Stimulated activated naive CD8-positive, alpha-beta T cell treated with anti-CD3 and anti-CD28 coated beads, Interleukin-15, amount 100 ng/mL, for 72 hours (primary cell): ENCODE measurements around the gene PADI2.

Source experiments
- ATAC-seq: fragments of 150-1000 bp; cut with Tn5 transposase; 2 replicates; pipeline ENCODE4 v1.10.0; 2021; ENCODE audit warnings: mild to moderate bottlenecking, moderate library complexity
- DNase-seq, 2 donors: peaks; one replicate each; pipeline ENCODE4 v3.0.0; 2021 to 2022
- H3K27ac Mint-ChIP-seq, 2 donors: one replicate each; pipeline ENCODE4 v1.8.0; 2022; ENCODE audit warnings: mild to moderate bottlenecking in 2 of 2, mixed read lengths in 2 of 2, moderate library complexity in 2 of 2
- H3K27me3 Mint-ChIP-seq: one replicate; pipeline ENCODE4 v1.8.0; 2022; ENCODE audit warnings: mixed read lengths
- H3K4me1 Mint-ChIP-seq: one replicate; pipeline ENCODE4 v1.8.0; 2022; ENCODE audit warnings: mild to moderate bottlenecking, mixed read lengths
- H3K4me3 Mint-ChIP-seq, 2 donors: one replicate each; pipeline ENCODE4 v1.8.0; 2022; ENCODE audit warnings: mild to moderate bottlenecking in 2 of 2, mixed read lengths in 2 of 2, moderate library complexity in 1 of 2
- H3K9me3 Mint-ChIP-seq, 2 donors: one replicate each; pipeline ENCODE4 v1.8.0; 2022; ENCODE audit warnings: mixed read lengths in 2 of 2

PADI2 gene

DNA sequence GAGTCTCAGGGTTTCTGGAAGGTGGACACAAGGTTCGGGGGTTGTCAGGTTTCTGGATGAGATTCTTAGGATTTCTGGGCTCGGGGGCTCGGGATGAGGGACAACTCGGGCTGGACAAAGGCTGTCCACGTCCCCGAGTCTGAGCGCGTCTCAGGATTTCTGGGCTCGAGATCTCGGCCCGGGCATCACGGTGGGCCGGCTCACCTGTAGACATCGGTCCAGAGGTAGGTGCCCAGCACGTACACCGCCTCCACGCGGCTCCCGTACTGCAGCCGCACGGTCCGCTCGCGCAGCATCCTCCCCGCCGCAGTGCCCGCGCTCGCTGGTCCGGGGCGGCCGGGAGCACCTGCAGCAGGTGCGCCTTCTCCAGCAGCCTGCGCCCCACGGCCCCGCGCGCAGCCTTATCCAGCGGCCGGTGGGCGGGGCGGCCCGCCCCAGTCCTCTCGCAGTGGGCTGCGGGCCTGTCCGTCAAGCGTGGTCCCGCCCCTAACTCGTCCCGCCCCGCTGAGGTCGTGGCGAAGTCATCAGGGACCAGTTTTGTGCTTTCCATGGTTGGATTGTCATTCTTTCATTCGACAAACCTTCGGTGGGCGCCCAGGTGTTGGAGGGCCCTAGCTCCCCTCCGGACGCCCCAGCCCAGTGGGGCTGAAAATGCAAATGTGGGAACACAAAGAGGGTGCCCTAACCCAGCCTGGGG lies at the start of gene PADI2:
Gene PADI2, minus strand, starts transcription at position 376 of the 697 bp plus-strand sequence. Its CDS starts 80 bp downstream, at position 296.
- DNase-seq: peak; percentile 33 to 38
- H3K4me3 Mint-ChIP-seq: peak within 1 kb of the TSS; percentile 55 to 71
- peak; percentile 89 for ATAC-seq
- peak within 1 kb of the TSS in 1 of 2 donors; percentile 20 for H3K27ac Mint-ChIP-seq
- peaks cover 23% of the 10 kb centered on the region for H3K4me1 Mint-ChIP-seq
- H3K9me3 Mint-ChIP-seq: no peaks in the 10 kb centered on the region
- H3K27me3 Mint-ChIP-seq: peaks cover 78% of the 10 kb centered on the region

DNA sequence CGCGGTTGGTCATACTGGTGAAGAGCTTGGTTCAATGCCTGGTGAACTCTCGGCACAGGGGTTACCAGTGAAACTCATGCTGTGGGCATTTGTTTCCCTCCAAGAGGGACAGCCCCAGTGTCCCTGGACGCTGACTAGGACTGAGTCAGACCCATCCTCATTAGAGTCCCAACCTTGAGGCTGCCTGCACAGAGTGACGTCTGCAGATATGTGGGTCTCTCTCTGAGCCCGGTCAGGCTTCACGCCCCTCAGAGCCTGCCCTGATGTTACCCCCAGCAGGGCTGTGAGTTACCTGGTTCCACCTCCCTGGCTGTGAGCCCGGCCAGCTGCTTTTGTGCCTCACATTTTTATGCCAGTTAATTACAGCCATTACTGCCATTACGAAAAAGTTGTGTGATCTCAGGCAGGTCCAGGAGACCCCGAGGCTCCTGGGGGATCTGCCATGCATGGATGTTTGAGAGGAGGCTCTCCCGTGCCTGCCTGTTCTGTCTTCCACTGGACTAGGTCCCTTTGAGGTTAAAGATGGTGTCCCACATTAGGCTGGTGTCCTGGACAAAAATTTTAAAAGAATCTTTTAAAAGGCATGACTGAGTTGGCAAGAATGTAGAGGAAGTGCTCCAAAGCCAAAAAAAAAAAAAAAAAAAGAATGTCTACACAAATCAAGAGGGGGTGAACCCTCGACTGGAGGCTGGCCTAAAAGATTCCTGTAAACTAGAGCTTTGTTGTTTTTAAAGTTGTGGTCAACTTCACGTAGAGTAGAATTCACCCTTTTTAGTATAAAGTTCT lies 49.0 kb upstream of the PADI2 start:
- Mint-ChIP-seq H3K27ac (no peak overlapping the region), H3K9me3 (no peaks in the 10 kb centered on the region), H3K27me3 (peaks cover 22% of the 10 kb centered on the region), H3K4me3 (no peak overlapping the region), H3K4me1 (no peaks in the 10 kb centered on the region)
- DNase-seq: no peak
- ATAC-seq: no peak

DNA sequence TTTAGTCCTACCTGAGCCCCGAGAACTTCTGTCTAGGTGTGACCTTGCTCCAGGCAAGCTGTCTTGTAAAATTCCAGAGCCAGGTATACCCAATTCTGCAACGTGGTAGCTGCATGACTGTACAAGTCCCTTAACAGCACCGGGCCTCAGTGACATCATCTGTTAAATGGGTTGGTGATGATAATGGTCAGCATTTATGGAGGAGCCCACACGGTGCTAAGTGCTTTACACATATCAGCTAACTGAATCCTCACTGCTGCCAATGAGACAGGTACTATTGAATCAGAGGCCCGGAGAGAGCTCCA lies 48.5 kb upstream of the PADI2 start:
- H3K4me3 Mint-ChIP-seq: no peak overlapping the region
- H3K27ac Mint-ChIP-seq: no peak overlapping the region
- peaks cover 22% of the 10 kb centered on the region for H3K27me3 Mint-ChIP-seq
- ATAC-seq (no peak), DNase-seq (no peak)
- H3K9me3 Mint-ChIP-seq: no peaks in the 10 kb centered on the region
- no peaks in the 10 kb centered on the region for H3K4me1 Mint-ChIP-seq

DNA sequence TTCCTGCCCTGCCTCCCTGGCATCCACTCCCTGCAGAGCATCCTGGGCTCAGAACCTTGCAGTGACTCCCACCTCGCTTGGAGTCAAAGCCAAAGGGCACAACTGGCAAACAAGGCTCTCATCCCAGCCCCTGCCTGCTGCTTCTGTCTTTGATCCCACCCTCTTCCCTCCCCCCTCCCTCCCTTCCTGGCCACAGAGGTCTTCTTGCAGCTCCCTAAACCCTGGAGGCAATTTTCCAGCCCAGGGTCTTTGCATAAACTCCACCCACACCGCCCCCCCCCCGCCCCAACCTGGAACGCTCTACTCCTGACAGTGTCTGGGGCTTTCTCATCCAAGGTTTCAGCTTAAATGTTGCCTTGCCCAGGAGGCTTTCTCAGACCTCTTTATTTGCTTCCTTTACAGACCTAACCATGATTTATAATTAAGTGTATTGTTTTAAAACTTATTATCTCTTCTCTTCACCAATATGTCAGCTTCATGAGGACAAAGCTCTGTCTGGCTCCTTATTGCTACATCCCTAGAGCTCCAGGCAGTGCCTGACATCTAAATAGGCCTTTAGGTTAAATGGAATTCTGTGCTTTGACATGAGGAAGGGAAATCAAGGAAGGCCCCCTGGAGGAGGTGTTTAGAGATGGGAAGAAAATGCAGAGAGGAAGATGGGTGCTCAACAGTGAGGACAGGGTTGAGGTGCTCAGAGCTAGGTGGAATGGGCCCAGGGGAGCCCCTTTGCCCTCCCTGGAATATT lies 48.0 kb upstream of the PADI2 start:
- no peak overlapping the region for H3K4me3 Mint-ChIP-seq
- no peaks in the 10 kb centered on the region for H3K4me1 Mint-ChIP-seq
- DNase-seq (no peak), ATAC-seq (no peak)
- peaks cover 22% of the 10 kb centered on the region for H3K27me3 Mint-ChIP-seq
- no peaks in the 10 kb centered on the region for H3K9me3 Mint-ChIP-seq
- no peak overlapping the region for H3K27ac Mint-ChIP-seq

DNA sequence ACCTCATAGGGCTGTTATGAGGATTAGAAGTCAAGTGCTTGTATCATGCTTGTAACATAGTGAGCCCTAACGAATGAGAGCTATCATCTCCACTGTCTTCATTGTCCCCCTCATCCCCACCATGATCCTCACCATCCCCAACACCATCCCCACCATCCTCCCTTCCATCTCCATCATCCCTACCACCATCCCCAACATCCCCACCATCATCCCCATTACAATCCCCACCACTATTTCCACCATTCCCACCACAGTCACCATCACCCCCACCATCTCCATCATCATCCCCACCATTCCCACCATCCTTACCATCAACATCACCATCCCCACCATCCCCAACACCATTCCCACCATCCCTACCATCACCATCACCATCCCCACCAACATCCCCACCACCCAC lies 46.6 kb upstream of the PADI2 start:
- DNase-seq: no peak
- ATAC-seq: no peak
- Mint-ChIP-seq H3K4me3 (no peak overlapping the region), H3K27ac (no peak overlapping the region), H3K9me3 (no peaks in the 10 kb centered on the region), H3K4me1 (no peaks in the 10 kb centered on the region), H3K27me3 (peaks cover 22% of the 10 kb centered on the region)

DNA sequence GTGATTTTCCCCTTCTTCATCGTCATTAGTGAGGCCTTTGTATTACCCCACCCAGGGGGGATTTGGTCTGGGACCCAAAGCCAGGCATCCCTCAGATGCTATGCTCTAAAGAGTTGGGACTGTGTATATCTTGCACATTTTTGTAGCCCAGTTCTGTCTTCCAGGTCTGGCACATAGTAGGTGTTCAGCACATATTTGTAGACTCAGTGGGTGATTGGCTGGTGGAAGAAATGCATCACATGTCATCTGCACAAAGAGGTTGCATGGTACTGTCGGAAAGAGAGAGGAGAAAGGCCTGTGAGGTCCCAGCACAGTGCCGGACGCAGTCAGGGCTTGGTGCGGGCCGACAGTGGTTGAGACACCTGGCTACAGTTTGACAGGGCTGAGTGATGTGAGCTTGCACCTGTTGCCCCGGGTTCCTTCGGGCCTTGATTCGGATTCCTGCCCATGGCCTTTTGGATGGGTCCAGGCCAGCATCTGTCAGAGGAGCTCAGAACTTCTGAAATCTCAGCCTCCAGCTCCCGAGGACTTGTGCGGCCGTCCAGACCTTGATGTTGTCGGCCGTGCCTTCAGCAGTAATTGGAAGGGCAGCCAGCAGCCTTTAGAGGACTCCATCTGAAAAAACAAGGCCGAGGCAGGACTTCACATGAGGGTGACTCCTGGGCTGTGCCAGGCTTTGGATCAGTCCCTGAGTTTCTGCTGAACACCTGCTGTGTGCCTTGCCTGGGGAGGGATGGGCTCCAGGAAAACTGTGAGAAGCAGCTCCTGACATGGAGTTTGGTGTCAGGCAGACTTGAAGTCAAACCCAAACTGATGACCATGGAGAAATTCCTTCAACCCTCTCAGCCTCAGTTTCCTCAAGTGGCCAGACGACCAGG lies 44.8 kb upstream of the PADI2 start:
- ATAC-seq (no peak), DNase-seq (no peak)
- H3K27ac Mint-ChIP-seq: no peak overlapping the region
- no peak overlapping the region for H3K4me3 Mint-ChIP-seq
- H3K27me3 Mint-ChIP-seq: peaks cover 22% of the 10 kb centered on the region
- H3K9me3 Mint-ChIP-seq: no peaks in the 10 kb centered on the region
- H3K4me1 Mint-ChIP-seq: no peaks in the 10 kb centered on the region

DNA sequence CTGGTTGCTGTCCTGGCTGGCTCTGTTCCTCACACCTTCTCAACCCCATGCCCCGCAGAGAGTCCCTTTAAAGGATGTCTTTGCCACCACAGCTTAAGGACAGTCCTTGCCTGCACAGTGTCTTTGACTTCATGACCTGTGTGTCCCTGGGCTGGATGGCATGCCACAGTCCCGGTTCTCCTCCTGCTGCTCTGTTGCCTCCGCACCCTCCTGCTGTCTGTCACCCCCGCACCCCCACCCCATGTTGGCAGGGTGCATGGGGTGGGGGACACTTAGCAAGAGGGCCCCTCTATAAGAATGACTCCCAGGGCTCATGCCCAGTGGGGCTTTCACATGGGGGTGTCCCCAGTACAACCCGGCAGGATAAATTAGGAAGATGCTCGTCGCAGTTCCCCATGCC lies 44.1 kb upstream of the PADI2 start:
- Mint-ChIP-seq H3K4me3 (no peak overlapping the region), H3K9me3 (no peaks in the 10 kb centered on the region), H3K27me3 (peaks cover 22% of the 10 kb centered on the region), H3K4me1 (no peaks in the 10 kb centered on the region), H3K27ac (no peak overlapping the region)
- no peak for ATAC-seq
- DNase-seq: no peak

DNA sequence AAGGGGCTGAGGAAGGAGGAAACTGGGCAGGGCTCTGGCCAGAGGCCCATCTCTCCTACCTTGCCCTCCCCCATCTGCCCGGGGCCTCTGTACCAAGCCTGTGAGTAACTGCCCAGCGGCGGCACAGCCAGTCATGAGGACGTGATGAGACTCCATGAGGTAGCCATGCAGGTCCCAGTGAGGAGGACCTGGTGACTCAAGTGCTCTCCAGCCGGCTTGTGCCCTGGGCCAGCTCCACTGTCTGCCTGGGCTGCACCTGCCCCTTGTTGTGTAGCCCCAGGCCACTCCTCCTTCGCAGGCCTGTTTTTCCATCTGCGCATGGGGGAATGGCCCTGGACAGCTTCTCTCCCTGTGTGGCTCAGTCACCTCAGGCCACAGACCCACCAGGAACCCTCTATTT lies 43.7 kb upstream of the PADI2 start:
- DNase-seq (no peak), ATAC-seq (no peak)
- Mint-ChIP-seq H3K4me1 (no peaks in the 10 kb centered on the region), H3K27ac (no peak overlapping the region), H3K4me3 (no peak overlapping the region), H3K27me3 (peaks cover 22% of the 10 kb centered on the region), H3K9me3 (no peaks in the 10 kb centered on the region)

DNA sequence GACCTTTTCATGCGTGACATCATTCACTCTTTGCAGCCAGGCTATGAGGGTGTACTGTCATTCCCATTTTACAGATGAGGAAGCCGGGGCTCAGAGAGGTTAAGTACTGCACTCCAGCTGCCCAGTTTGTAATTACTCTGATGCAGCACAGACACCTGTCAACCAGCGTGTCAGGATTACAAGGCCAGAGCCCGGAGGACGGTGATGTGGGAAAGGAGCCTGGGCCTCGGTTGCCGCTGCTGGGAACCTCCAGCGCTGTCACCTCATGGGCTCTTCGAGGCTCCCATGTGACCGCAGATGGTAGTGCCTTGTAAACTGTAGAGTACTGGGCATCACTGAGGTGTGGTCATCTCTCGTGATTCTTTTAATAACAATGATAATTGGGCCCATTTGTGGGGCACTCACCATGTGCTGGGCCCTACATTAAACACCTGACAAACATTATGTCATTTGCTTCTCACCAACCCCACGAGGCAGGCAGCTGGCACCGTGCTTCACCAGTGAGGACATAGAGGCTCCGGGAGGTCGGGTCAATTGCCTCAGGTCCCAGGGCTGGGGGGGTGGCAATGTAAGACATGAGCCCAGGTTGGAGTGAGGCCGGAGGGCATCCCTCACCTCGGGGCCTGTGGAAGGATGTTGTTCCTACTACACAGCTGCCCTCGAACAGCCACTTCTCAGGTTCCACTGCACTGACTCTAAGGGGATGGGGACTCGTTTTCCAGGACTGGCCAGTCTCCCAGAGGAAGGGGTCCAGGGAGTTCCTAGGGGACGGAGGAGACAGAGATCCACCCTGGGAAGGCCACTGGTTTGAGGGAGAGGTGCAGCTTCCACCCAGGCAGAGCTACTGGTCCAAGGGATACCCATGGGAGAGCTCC lies 42.9 kb upstream of the PADI2 start:
- H3K27me3 Mint-ChIP-seq: peaks cover 22% of the 10 kb centered on the region
- H3K4me3 Mint-ChIP-seq: no peak overlapping the region
- peak overlapping the region in 1 of 2 donors; percentile 52 for H3K27ac Mint-ChIP-seq
- H3K9me3 Mint-ChIP-seq: no peaks in the 10 kb centered on the region
- no peak for ATAC-seq
- no peaks in the 10 kb centered on the region for H3K4me1 Mint-ChIP-seq
- DNase-seq: no peak

DNA sequence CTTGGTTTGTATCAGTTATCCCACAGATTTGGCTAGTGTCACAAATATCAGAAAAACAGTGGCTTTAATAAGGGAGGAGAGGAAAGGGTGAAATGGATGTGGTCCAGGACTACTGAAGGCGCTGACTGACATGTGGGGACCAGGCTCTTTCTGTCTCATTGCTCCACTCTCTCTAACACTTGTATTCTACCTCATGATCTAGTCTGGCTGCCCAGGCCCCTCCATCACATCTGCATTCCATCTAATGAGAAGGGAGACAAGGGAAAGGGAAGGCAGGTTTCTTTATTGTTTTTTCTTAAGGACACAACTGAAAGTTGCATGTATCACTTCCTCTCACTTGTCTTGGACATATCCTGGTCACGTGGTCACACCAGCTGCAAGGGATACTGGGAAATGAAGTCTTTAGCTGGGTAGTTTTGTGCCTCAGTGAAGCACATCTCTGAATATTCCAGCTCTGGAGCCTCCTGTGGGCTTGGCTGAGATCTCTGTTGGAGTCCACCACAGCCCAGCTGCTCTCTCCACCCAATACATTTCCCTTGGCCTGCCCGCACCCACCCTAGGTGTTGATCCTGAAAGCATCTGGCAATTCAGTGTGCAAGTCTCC lies 42.0 kb upstream of the PADI2 start:
- peaks cover 6 to 8% of the 10 kb centered on the region in 2 donors for H3K9me3 Mint-ChIP-seq
- ATAC-seq: no peak
- H3K4me1 Mint-ChIP-seq: no peaks in the 10 kb centered on the region

DNA sequence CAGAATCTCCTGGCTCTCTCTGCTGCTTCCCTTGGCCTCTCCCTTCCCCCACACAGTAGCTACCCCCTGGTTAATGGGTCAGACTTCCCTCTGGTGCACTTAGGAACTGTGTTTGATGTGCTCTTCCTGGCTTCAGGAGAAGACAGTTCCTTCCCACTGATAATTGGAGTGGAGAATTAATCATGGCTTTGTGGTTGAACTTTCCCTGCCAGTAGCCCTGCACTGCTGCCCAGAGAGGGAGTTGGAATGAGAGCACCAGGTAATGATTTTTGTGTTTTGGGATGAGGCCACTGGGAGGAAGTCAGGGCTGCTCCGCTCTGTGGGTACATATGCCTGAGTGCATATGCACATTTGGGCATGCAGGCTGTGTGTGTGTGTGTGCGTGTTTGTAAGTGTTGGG lies 39.7 kb upstream of the PADI2 start:
- ATAC-seq (no peak), DNase-seq (no peak)
- Mint-ChIP-seq H3K9me3 (peaks cover 26 to 31% of the 10 kb centered on the region in 2 donors), H3K4me3 (no peak overlapping the region), H3K4me1 (no peaks in the 10 kb centered on the region), H3K27me3 (peaks cover 18% of the 10 kb centered on the region), H3K27ac (no peak overlapping the region)

More for the DNA sequence above, 42.0 kb upstream of the PADI2 start:
- no peak for DNase-seq
- H3K27me3 Mint-ChIP-seq: peaks cover 26% of the 10 kb centered on the region
- no peak overlapping the region for H3K4me3 Mint-ChIP-seq
- H3K27ac Mint-ChIP-seq: no peak overlapping the region

DNA sequence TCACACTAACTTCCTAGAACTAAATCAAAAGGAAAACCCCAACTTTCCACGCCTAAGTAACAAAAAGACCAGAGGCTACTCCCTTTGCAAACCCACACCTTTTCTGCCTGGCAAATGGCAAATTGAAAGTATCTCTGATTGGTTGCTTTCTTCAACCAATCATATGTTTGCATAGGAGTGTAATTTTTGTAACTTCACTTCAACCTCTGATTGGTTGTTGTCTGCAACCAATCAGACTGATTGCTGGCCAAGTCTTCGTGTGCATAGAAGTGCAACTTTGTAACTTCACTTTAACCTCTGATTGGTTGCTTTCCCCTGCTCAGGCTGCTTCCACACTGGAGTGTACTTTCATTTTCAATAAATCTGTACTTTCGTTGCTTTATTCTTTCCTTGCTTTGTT lies 36.9 kb upstream of the PADI2 start:
- ATAC-seq: no peak
- no peak overlapping the region for H3K4me3 Mint-ChIP-seq
- DNase-seq: no peak
- peaks cover 35 to 54% of the 10 kb centered on the region in 2 donors for H3K9me3 Mint-ChIP-seq
- H3K4me1 Mint-ChIP-seq: no peaks in the 10 kb centered on the region
- peaks cover 32% of the 10 kb centered on the region for H3K27me3 Mint-ChIP-seq
- H3K27ac Mint-ChIP-seq: no peak overlapping the region

DNA sequence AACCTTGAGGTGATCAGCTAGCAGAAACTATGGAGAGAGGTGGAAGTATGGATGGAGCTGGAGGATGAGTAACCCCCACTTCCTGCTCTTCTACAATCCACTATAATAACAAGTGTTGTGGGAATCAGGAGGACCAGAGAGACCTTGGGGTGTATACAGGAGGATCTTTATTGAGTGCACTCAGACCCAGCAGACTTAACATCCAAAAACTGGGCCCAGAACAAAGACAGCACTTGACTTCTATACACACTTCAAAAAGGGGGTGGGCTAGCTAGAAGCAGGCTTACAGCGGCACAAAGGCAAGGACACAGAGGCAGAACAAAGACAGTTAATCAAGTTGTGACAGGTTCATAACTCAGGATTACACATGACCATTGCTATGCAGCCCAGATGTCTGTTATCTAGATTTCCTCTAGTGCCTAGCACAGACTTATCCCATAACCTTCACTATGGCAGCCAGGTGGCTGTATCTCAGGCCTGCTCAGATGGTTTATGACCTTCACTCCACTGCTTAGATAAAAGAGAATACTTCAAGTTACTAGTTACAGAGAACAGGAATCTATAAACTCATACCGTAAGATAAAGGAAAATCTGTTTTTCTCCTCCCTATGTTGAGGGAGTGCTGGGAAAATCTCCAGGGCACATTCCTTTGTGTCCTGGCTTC lies 36.1 kb upstream of the PADI2 start:
- Mint-ChIP-seq H3K4me1 (no peaks in the 10 kb centered on the region), H3K9me3 (peaks cover 36 to 58% of the 10 kb centered on the region in 2 donors), H3K4me3 (no peak overlapping the region), H3K27ac (no peak overlapping the region), H3K27me3 (peaks cover 37% of the 10 kb centered on the region)
- ATAC-seq: no peak
- DNase-seq: no peak

DNA sequence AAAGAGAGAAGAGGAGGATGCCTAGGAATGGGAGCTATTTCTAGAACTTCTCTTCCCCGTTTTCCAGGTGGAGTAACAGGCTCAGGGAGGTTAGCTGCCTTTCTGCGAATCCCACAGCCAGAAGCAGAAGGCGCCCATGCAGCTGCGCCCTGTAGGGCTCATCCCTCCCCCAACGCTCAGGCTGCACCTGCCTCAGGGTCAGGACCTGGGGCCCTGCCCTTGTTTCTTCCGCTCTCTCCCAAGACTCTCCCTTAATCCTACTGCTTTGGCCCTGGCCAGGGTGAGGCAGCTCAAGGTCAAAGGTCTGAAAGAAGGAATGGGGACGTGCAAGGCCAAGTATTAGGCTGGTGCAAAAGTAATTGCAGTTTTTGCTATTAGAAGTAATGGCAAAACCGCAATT lies 30.5 kb upstream of the PADI2 start:
- ATAC-seq (no peak), DNase-seq (no peak)
- peaks cover 60% of the 10 kb centered on the region for H3K27me3 Mint-ChIP-seq
- H3K4me3 Mint-ChIP-seq: no peak overlapping the region
- peaks cover 15 to 36% of the 10 kb centered on the region in 2 donors for H3K9me3 Mint-ChIP-seq
- H3K27ac Mint-ChIP-seq: no peak overlapping the region
- H3K4me1 Mint-ChIP-seq: no peaks in the 10 kb centered on the region
